ENCODE measurements around the gene UPK1A. TPM values are rescaled to one million over a fixed set of nuclear protein-coding genes. Genes with fewer than 3 reads are reported as not detected.
"Not testable (repeated sequence)": the region's sequence is repeated elsewhere in the genome, so short reads cannot be mapped to it uniquely, and the experiment has no call there.

Gene UPK1A
- total RNA-seq, 1 donor from 2014 or later = not detected

- peaks cover 16% of the 10 kb centered on the region for H3K36me3 Mint-ChIP-seq (ENCODE audit: unreplicated experiment)
- no peak overlapping the region for H3K27ac Mint-ChIP-seq (ENCODE audit: unreplicated experiment)
- TF ChIP-seq CTCF (IDR thresholded peaks at IDR 0.05) = no peak
- peaks cover 24% of the 10 kb centered on the region for H3K4me1 Mint-ChIP-seq (ENCODE audit: unreplicated experiment)
- no peaks in the 10 kb centered on the region for H3K27me3 Mint-ChIP-seq (ENCODE audit: unreplicated experiment)
- no peak for DNase-seq (ENCODE audit: extremely low spot score, unreplicated experiment)
- no peaks in the 10 kb centered on the region for H3K9me3 Mint-ChIP-seq (ENCODE audit: unreplicated experiment)
- no peak overlapping the region for H3K4me3 Mint-ChIP-seq (ENCODE audit: unreplicated experiment)
Observed at GRCh38 chr19:35650581-35650980, 15.7 kb upstream of the UPK1A start.

DNA sequence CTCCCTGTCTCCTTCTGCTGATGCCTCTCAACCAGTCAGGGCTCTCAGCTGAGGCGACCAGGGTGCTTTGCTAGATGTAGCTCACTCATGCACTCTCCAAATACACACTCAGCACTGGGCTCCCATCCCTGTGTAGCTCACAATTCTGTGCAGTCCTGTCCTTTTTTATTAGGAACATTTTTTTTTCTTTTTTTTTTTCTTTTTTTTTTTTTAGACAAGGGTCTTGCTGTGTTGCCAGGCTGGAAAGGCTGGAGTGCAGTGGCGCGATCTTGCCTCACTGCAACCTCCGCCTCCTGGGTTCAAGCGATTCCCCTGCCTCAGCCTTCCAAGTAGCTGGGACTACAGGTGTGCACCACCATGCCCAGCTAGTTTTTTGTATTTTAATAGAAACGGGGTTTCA is 11.5 kb upstream of the UPK1A start:
- H3K27ac Mint-ChIP-seq (ENCODE audit: unreplicated experiment); DNase-seq (ENCODE audit: extremely low spot score, unreplicated experiment); H3K27me3 Mint-ChIP-seq (ENCODE audit: unreplicated experiment); H3K4me3 Mint-ChIP-seq (ENCODE audit: unreplicated experiment); H3K4me1 Mint-ChIP-seq (ENCODE audit: unreplicated experiment); H3K9me3 Mint-ChIP-seq (ENCODE audit: unreplicated experiment): not testable (repeated sequence)
- H3K36me3 Mint-ChIP-seq (ENCODE audit: unreplicated experiment) = peaks cover 37% of the 10 kb centered on the region

DNA sequence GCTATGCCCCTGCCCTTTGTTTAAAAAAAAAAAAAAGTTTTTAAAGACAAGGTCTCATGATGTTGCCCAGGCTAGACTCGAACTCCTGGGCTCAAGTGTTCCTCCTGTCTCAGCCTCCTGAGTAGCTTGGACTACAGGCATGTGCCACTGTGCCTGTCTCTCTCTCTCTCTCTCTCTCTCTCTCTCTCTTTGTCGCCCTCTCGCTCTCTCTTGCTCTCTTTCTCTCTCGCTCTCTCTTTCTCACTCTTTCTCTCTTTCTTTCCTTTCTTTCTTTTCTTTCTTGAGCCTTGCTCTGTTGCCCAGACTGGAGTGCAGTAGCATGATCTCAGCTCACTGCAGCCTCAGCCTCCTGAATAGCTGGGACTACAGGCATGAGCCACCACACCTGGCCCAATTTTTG is 10.7 kb upstream of the UPK1A start:
- no peak for DNase-seq (ENCODE audit: extremely low spot score, unreplicated experiment)
- H3K9me3 Mint-ChIP-seq (ENCODE audit: unreplicated experiment) = no peaks in the 10 kb centered on the region
- no peak for TF ChIP-seq CTCF (IDR thresholded peaks at IDR 0.05)
- peaks cover 38% of the 10 kb centered on the region for H3K36me3 Mint-ChIP-seq (ENCODE audit: unreplicated experiment)
- H3K27ac Mint-ChIP-seq (ENCODE audit: unreplicated experiment) = no peak overlapping the region
- peaks cover 2% of the 10 kb centered on the region for H3K4me1 Mint-ChIP-seq (ENCODE audit: unreplicated experiment)
- H3K27me3 Mint-ChIP-seq (ENCODE audit: unreplicated experiment) = no peaks in the 10 kb centered on the region
- H3K4me3 Mint-ChIP-seq (ENCODE audit: unreplicated experiment) = no peak overlapping the region

DNA sequence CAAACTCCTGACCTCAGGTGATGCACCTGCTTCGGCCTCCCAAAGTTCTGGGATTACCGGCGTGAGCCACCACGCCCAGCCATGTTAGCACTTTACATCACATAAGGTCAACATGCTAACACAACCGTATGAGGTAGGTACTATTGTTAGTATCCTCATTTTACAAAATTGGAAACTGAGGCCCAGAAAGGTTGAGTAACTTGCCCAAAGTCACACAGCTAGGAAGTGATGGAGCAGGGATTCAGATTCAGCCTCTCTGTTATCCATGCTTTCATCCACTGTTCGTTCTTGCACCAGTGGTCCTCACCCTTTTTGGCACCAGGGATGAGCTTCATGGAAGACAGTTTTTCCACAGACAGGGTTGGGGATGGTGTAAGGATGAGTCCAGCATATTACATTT is 9.6 kb upstream of the UPK1A start:
- H3K27ac Mint-ChIP-seq (ENCODE audit: unreplicated experiment) = no peak overlapping the region
- DNase-seq (ENCODE audit: extremely low spot score, unreplicated experiment) = no peak
- no peaks in the 10 kb centered on the region for H3K27me3 Mint-ChIP-seq (ENCODE audit: unreplicated experiment)
- no peaks in the 10 kb centered on the region for H3K9me3 Mint-ChIP-seq (ENCODE audit: unreplicated experiment)
- no peak for TF ChIP-seq CTCF (IDR thresholded peaks at IDR 0.05)
- H3K36me3 Mint-ChIP-seq (ENCODE audit: unreplicated experiment) = peaks cover 40% of the 10 kb centered on the region
- H3K4me1 Mint-ChIP-seq (ENCODE audit: unreplicated experiment) = peaks cover under 1% of the 10 kb centered on the region
- no peak overlapping the region for H3K4me3 Mint-ChIP-seq (ENCODE audit: unreplicated experiment)

GRCh38 chr19:35657904-35658700 is 8.2 kb upstream of the UPK1A start:
- H3K27me3 Mint-ChIP-seq (ENCODE audit: unreplicated experiment) = no peaks in the 10 kb centered on the region
- H3K27ac Mint-ChIP-seq (ENCODE audit: unreplicated experiment) = no peak overlapping the region
- H3K36me3 Mint-ChIP-seq (ENCODE audit: unreplicated experiment) = peaks cover 45% of the 10 kb centered on the region
- no peak for DNase-seq (ENCODE audit: extremely low spot score, unreplicated experiment)
- H3K4me1 Mint-ChIP-seq (ENCODE audit: unreplicated experiment) = no peaks in the 10 kb centered on the region
- no peak overlapping the region for H3K4me3 Mint-ChIP-seq (ENCODE audit: unreplicated experiment)
- H3K9me3 Mint-ChIP-seq (ENCODE audit: unreplicated experiment) = no peaks in the 10 kb centered on the region
- no peak for TF ChIP-seq CTCF (IDR thresholded peaks at IDR 0.05)

All from osteocyte (in vitro differentiated cells).